Sciatic nerve (tissue), 2 donors: ENCODE measurements around the gene HSD11B2. TPM values are rescaled to one million over a fixed set of nuclear protein-coding genes. Genes with fewer than 3 reads are reported as not detected.

Source experiments
- ATAC-seq: fragments of 200-7000 bp; cut with Tn5 transposase; one replicate; pipeline ENCODE4 v1.9.1; 2020; ENCODE audit warnings: mild to moderate bottlenecking, moderate library complexity
- DNase-seq: peaks from one replicate; pipeline ENCODE4 v3.0.0-alpha.2; 2020; ENCODE audit warnings: low spot score
- intact Hi-C: fragments of 100-400 bp; cut with DNase I; formaldehyde crosslinking; loops from one replicate; pipeline ENCODE4 v1.14.2; 2022
- total RNA-seq: library from RNA; stranded (reverse); fragmentation: NEBNext Ultra II Directional; extraction: Animal tissue kit (Norgen Biotek cat#: 25700); gene quantifications from one replicate; pipeline ENCODE4 v1.2.1, GENCODE V29; 2021
- donor health status: DM: no; HTN: no; CAD: no.
- donor health status: DM: no; HTN: no; CAD: no.

Gene HSD11B2
- total RNA-seq, 1 donor from 2014 or later, result 0.53 TPM

- ATAC-seq, result no peak
- intact Hi-C loops, result loop anchor here (5.0 kb wide), 1 partner anchor 189 kb away; no protein-coding TSS in a partner anchor
- DNase-seq, result no peak
Observed at GRCh38 chr16:67460961-67461360, 30.0 kb downstream of the HSD11B2 start.

DNA sequence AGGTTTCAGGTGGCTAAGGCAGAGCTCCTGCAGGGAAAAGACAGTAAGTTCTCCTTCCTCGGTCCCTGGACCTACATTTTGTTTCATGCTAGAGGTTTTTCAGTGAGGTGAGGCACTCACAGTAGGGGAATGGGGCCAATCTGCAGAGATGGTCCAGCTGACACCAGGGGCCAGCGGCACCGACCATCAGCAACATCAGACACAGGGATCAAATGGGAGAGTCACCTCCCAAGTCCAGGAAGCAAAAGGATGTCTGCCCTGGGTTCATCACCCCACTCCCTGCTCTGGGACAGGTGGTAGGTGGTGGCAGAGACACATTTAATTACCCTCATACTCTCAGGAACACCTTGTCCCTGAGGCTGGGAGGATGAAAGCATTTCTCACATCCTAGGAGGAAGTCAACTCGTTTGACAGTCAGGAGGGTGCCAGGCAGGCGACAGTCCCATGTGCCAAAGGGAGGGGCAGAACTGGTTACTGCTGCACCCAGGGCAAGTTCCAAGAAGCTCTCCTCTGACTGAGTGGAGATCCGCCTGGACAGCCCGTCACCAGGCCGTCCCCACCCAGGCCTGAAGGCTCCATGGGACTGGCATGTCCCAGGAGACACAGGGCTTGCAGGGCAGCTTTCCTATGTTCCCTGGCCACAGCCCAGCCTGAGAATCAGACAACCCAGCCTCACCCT is 30.8 kb downstream of the HSD11B2 start:
- no peak for DNase-seq
- intact Hi-C loops, result loop anchor here (5.0 kb wide), 1 partner anchor 189 kb away; no protein-coding TSS in a partner anchor
- no peak for ATAC-seq

DNA sequence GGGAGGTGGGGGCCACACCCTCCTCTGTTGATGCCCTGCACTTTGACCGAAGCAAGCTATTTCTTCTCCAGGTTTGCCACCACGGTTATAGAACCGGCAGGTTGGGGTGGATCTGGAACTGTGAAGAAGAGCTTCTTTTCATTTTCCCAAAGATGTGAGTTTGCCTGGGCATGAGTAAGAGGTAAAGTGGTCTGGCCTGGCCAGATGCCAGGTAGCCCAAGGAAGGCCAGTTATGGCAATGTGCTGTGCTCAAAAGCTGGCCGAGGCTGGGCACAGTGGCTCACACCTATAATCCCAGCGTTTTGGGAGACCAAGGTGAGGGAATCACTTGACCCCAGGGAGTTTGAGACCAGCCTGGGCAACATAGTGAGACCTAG is 31.3 kb downstream of the HSD11B2 start:
- ATAC-seq (no peak), DNase-seq (no peak)
- intact Hi-C loops, result loop anchor here (5.0 kb wide), 1 partner anchor 190 kb away; no protein-coding TSS in a partner anchor

DNA sequence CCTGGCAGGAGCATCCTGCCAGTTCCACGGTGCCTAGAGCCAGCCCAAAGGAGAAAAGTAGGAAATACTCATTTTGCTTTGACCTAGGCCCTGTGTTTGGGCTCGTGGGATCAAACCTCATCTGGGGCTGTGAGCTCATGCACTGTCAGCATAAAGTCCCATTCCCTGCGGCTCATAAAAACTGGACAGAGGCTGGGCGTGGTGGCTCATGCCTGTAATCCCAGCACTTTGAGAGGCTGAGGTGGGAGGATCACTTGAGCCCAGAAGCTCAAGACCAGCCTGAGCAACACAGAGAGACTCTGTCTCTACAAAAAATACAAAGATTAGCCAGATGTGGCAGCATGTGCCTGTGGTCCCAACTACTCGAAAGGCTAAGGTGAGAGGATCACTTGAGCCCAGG is 32.1 kb downstream of the HSD11B2 start:
- intact Hi-C loops, result loop anchor here (5.0 kb wide), 1 partner anchor 191 kb away; no protein-coding TSS in a partner anchor

GRCh38 chr16:67463691-67464090 is 32.8 kb downstream of the HSD11B2 start:
- no peak for DNase-seq
- no peak for ATAC-seq
- intact Hi-C loops, result loop anchor here (5.0 kb wide), 1 partner anchor 191 kb away; no protein-coding TSS in a partner anchor

More for the DNA sequence above, 32.1 kb downstream of the HSD11B2 start:
- no peak for DNase-seq
- no peak for ATAC-seq

- no peak for ATAC-seq
- DNase-seq, result no peak
- intact Hi-C loops, result loop anchor here (5.0 kb wide), 1 partner anchor 192 kb away; no protein-coding TSS in a partner anchor
Observed at GRCh38 chr16:67464565-67464964, 33.6 kb downstream of the HSD11B2 start.

GRCh38 chr16:67466581-67466980 is 35.7 kb downstream of the HSD11B2 start:
- intact Hi-C loops, result loop anchor here (5.0 kb wide), 1 partner anchor 39 kb away; no protein-coding TSS in a partner anchor
- DNase-seq, result no peak
- no peak for ATAC-seq

- ATAC-seq (no peak), DNase-seq (no peak)
- intact Hi-C loops, result loop anchor here (5.0 kb wide), 1 partner anchor 41 kb away; no protein-coding TSS in a partner anchor
Observed at GRCh38 chr16:67468731-67469130, 37.8 kb downstream of the HSD11B2 start.

GRCh38 chr16:67470359-67470758 is 39.4 kb downstream of the HSD11B2 start:
- peak; percentile 82 for DNase-seq
- intact Hi-C loops, result no loop called here
- peak; percentile 65 for ATAC-seq

DNA sequence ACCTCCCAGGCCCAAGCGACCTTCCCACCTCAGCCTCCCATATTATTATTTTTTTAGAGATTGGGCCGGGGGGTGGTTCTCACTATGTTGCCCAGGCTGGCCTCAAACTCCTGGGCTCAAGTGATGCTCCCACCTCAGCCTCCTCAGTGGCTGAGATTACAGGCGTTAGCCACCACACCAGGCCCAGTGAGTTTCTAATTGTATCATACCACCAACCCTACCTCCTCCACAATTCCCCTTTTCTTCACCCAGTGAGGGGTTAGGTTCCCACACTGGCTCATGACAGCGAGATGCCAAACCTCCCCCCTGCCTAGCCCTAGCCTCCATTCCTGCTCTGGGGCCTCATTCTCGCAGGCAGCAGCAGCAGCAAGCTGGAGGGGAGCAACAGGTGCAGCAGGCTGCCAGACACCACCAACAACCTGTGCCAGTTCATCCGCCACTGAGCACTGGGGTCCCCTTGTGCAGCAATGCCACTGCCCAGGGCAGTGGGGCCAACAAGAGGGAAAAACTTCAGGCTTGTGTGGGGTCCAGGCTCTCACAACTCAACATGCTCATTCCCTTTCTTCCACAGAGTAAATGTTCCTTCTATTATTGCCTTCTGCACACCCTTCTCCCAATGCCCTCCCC is 41.0 kb downstream of the HSD11B2 start:
- intact Hi-C loops, result no loop called here
- DNase-seq (no peak), ATAC-seq (no peak)

DNA sequence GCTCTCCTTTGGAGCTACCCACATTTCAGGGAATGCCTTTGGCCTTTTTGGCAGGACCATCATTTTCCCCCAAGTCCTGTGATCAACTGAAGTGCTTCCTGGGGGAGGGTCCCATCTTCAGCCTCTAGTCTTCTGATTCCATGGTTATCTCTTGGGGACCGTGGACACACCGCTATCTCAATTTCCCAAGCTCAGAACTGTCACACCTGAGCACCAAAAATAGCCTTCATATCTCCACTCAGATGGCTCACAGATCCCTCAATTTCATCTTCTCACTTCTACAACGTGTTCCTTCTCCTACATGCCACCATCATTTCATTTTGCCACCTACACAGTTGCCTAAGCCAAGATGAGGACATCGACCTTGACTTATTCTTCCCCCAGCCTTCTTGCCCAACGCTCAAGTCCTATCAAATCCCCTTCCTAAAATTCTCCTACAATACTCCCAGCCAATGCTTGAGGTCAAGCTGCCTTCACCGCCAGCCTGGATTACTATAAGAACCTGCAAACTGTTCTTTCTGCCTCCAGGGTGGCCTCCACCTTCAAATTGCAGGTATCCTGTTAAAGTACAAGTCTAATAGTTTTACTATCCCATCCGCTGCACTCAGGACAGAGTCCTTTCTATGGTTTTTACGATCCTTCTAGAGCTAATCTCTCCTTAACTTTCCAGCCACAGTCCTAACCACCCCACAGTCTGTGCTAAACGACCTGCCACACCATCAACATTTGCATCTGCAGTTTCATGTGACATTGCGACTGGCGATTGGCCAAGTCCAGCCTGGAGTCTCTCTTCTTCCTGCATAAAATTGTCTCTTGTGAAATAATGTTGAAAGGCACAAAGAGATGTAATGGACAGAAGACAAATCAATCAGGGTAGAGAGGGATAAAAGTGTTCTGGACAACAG is 43.9 kb downstream of the HSD11B2 start:
- ATAC-seq (no peak), DNase-seq (no peak)
- intact Hi-C loops, result no loop called here

- ATAC-seq (no peak), DNase-seq (no peak)
- intact Hi-C loops, result no loop called here
Observed at GRCh38 chr16:67477960-67478554, 47.1 kb downstream of the HSD11B2 start.

DNA sequence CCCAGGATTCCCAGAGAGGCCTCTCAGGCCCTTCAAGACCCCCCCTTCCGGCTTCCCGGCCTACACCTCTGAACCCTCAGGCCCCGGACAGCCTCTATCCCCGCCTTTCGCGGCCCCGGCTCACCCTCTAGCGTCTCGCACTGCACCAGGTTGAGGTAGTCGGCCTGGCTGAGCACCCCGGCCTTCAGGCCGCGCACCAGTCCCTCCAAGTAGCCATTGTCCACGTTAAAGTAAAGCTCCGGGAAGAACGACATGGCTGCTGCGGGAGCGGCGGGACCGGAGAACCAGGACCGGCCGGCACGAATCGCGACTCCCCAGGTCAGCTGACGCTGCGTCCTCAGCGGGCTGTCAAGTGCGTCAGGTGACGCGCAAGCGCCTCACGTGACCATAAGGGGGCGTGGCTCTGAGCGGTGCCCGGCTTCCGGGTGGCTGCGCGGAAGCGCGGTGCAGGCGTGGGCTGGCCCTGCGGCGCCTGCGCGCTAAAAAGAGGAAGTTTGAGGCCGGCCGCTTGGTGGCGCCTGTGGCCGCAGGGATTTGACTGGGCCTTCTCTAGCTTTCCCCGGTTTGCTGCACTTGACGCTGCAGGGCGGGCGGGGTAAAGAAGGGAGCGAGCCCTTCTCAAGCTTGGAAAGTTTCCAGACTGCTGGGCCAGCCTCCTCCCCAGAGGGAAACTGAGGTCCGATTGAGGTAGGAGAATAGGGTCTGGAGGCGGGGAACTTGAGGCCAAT is 50.1 kb downstream of the HSD11B2 start, which contains the start of gene ATP6V0D1:
Gene ATP6V0D1, minus strand, starts transcription at position 325 of the 728 bp plus-strand sequence. Its CDS starts 71 bp downstream, at position 254.
- ATAC-seq (peak; percentile 98), DNase-seq (peak; percentile 100)
- intact Hi-C loops, result no loop called here

- peak; percentile 82 for DNase-seq
- ATAC-seq, result peak; percentile 34
- intact Hi-C loops, result no loop called here
Observed at GRCh38 chr16:67481561-67482232, 50.8 kb downstream of the HSD11B2 start.

GRCh38 chr16:67482233-67482924 is 51.5 kb downstream of the HSD11B2 start:
- intact Hi-C loops, result no loop called here
- ATAC-seq, result no peak
- no peak for DNase-seq

GRCh38 chr16:67483150-67483549 is 52.2 kb downstream of the HSD11B2 start, which contains the start of gene AGRP:
TSS of gene AGRP (minus strand) at chr16:67483547. CDS start at chr16:67483398, 149 bp downstream.
- DNase-seq (no peak), ATAC-seq (no peak)
- intact Hi-C loops, result no loop called here
